Tibial artery (tissue), 4 donors: Measurements from ENCODE around the gene ACBD3.
"Not testable (repeated sequence)": the region's sequence is repeated elsewhere in the genome, so short reads cannot be mapped to it uniquely, and the experiment has no call there.

Experiments used
- DNase-seq, 2 donors: peaks; one replicate each; pipeline ENCODE4 v3.0.0-alpha.2; 2019
- H3K27ac ChIP-seq, 2 donors: fragments of 200-600 bp; sonication (generic) in 1 of 2; 1 replicate in 1 of 2; 2 replicates in 1 of 2; pipeline ENCODE4 v1.5.1; 2018 to 2019; ENCODE audit warnings: mild to moderate bottlenecking in 1 of 2
- H3K27me3 ChIP-seq, 2 donors: fragments of 200-600 bp; sonication (generic) in 1 of 2; one replicate each; pipeline versions ENCODE4 v1.5.1 to v1.6.0; 2016 to 2019
- H3K36me3 ChIP-seq, 3 donors: fragments of 200-600 bp; sonication (generic) in 2 of 3; one replicate each; pipeline ENCODE4 v1.5.1; 2016 to 2019; ENCODE audit warnings: mild to moderate bottlenecking in 2 of 3
- H3K4me1 ChIP-seq, 4 donors: fragments of 200-600 bp; sonication (generic) in 2 of 4; 1 replicate in 3 of 4; 2 replicates in 1 of 4; pipeline ENCODE4 v1.5.1; 2016 to 2019
- H3K4me3 ChIP-seq, 2 donors: fragments of 200-600 bp; sonication (generic) in 1 of 2; 1 replicate in 1 of 2; 2 replicates in 1 of 2; pipeline ENCODE4 v1.5.1; 2018 to 2019; ENCODE audit warnings: mild to moderate bottlenecking in 2 of 2
- H3K9me3 ChIP-seq, 3 donors: fragments of 200-600 bp; sonication (generic) in 1 of 3; one replicate each; pipeline ENCODE4 v1.5.1; 2016 to 2019
- CTCF ChIP-seq, 2 experiments: fragments of 200-600 bp in 1 of 2; fragments of 450-650 bp in 1 of 2; IDR thresholded peaks; one replicate each; pipeline ENCODE4 v1.5.1; 2017 to 2019; ENCODE audit warnings: antibody characterized with exemption in 2 of 2, mild to moderate bottlenecking in 1 of 2, moderate library complexity in 1 of 2
- intact Hi-C: fragments of 100-400 bp; cut with DNase I; formaldehyde crosslinking; loops from one replicate; pipeline ENCODE4 v1.15.0; 2023; ENCODE audit warnings: low total_unique reads

Gene ACBD3

GRCh38 chr1:226207048-226207447, 20.5 kb upstream of the ACBD3 start:
- intact Hi-C loops = no loop called here
- no peak overlapping the region for H3K27ac ChIP-seq
- no peak for TF ChIP-seq CTCF (IDR thresholded peaks at IDR 0.05)
- no peaks in the 10 kb centered on the region for H3K27me3 ChIP-seq
- no peaks in the 10 kb centered on the region for H3K4me1 ChIP-seq
- DNase-seq = no peak
- no peaks in the 10 kb centered on the region for H3K9me3 ChIP-seq
- no peak overlapping the region for H3K4me3 ChIP-seq
- no peaks in the 10 kb centered on the region for H3K36me3 ChIP-seq

- TF ChIP-seq CTCF (IDR thresholded peaks at IDR 0.05) = no peak
- no peak overlapping the region for H3K4me3 ChIP-seq
- H3K4me1 ChIP-seq = no peaks in the 10 kb centered on the region
- no peak overlapping the region for H3K27ac ChIP-seq
- peaks cover 0 to 5% of the 10 kb centered on the region in 2 donors for H3K27me3 ChIP-seq
- intact Hi-C loops = no loop called here
- no peaks in the 10 kb centered on the region for H3K9me3 ChIP-seq
- no peak for DNase-seq
- H3K36me3 ChIP-seq = no peaks in the 10 kb centered on the region
These were observed 17.7 kb upstream of the ACBD3 start for GRCh38 chr1:226204198-226204597.

GRCh38 chr1:226203655-226204054, 17.1 kb upstream of the ACBD3 start:
- Histone ChIP-seq H3K4me3 (no peak overlapping the region), H3K4me1 (no peaks in the 10 kb centered on the region), H3K27ac (no peak overlapping the region), H3K27me3 (peaks cover 0 to 5% of the 10 kb centered on the region in 2 donors), H3K36me3 (no peaks in the 10 kb centered on the region), H3K9me3 (no peaks in the 10 kb centered on the region)
- TF ChIP-seq CTCF (IDR thresholded peaks at IDR 0.05) = no peak
- peak in 1 of 2 donors; percentile 37 for DNase-seq
- intact Hi-C loops = no loop called here

GRCh38 chr1:226203240-226203639, 16.7 kb upstream of the ACBD3 start:
- Histone ChIP-seq H3K9me3 (no peaks in the 10 kb centered on the region), H3K4me3 (no peak overlapping the region), H3K36me3 (no peaks in the 10 kb centered on the region), H3K27me3 (peaks cover 0 to 9% of the 10 kb centered on the region in 2 donors), H3K27ac (no peak overlapping the region), H3K4me1 (no peaks in the 10 kb centered on the region)
- no peak for DNase-seq
- intact Hi-C loops = no loop called here
- no peak for TF ChIP-seq CTCF (IDR thresholded peaks at IDR 0.05)

GRCh38 chr1:226202666-226203065, 16.1 kb upstream of the ACBD3 start:
- intact Hi-C loops, H3K4me3 ChIP-seq: not testable (repeated sequence)
- H3K27me3 ChIP-seq = peaks cover 0 to 10% of the 10 kb centered on the region in 2 donors

GRCh38 chr1:226202246-226202645, 15.7 kb upstream of the ACBD3 start:
- intact Hi-C loops = no loop called here
- Histone ChIP-seq H3K27me3 (peaks cover 0 to 13% of the 10 kb centered on the region in 2 donors), H3K4me1 (no peaks in the 10 kb centered on the region), H3K36me3 (no peaks in the 10 kb centered on the region), H3K27ac (no peak overlapping the region), H3K4me3 (no peak overlapping the region), H3K9me3 (no peaks in the 10 kb centered on the region)
- no peak for TF ChIP-seq CTCF (IDR thresholded peaks at IDR 0.05)
- DNase-seq = no peak

More at GRCh38 chr1:226202666-226203065, 16.1 kb upstream of the ACBD3 start:
- H3K4me1 ChIP-seq, H3K9me3 ChIP-seq, H3K27ac ChIP-seq, H3K36me3 ChIP-seq: not testable (repeated sequence)
- DNase-seq = peak in 1 of 2 donors; percentile 29
